ENCODE results near the gene RAB11A. TPM values are rescaled to one million over a fixed set of nuclear protein-coding genes. Genes with fewer than 3 reads are reported as not detected.

RAB11A gene
- polyA plus RNA-seq, 1 donor from 2014 or later, result 248 TPM

DNA sequence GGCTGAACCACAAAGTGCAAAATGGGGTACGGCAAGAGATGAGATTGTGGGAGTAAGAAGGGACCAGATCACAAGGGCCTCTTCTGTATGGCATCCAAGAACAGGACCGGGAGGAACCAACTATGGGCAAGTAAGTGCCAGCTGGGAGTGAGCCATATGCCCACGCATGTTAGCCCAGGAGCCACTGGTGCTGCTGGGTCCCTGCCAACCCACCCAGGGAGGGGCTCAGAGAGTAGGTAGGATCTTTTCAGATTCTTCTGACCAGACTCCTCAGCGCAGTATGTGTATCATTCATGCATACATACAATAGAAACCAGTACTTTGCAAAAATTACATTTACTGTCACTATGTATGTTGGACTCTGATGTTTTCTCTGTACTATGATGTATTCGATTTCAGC lies 54.0 kb downstream of the RAB11A start:
- no peaks in the 10 kb centered on the region for H3K27me3 Mint-ChIP-seq
- H3K4me3 Mint-ChIP-seq, result no peak overlapping the region
- H3K4me1 Mint-ChIP-seq, result peaks cover 30 to 38% (median 32%) of the 10 kb centered on the region in 3 donors
- peak overlapping the region in 1 of 3 donors; percentile 4 for H3K27ac Mint-ChIP-seq
- H3K36me3 Mint-ChIP-seq, result peaks cover 5% of the 10 kb centered on the region
- no peaks in the 10 kb centered on the region for H3K9me3 Mint-ChIP-seq

DNA sequence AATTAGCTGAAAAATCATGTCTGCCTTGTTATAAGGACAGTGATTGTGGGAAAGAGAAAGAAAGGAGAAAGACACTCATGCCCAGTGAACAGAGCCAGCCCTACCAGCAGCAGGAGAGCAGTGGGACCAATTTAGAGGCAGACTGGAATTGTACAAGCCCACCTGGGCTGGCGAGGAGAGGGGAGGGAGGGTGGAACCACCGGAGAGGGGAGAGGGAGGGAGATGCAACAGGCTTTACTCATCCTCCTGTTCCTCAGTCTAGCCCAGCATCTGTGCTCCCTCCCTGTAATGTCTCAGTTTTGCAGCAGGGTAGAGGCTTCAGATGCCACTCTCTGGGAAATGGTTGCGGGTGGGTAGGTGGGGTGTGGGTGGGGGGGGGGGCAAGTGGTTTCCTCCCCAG lies 54.7 kb downstream of the RAB11A start:
- H3K27ac Mint-ChIP-seq, result no peak overlapping the region

DNA sequence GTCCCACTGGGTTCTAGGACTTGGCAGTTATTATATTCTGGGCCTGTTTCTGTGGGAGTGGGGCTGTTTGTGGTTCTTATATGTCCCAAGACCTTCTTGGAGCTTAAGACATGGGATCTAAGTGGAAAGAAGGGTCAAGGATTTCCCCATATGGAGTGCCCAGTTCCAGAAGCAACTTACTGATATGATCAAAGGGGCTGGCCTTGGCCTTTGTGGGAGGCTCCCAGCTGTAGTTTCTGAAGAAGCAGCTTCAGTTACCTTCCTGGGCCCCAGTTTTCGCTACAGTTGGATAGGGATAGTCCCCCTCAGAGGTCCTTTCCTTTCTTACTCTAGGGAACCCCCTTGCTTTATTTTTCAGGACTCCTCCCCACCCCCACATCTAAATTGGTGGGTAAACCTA lies 56.0 kb downstream of the RAB11A start:
- H3K27ac Mint-ChIP-seq, result no peak overlapping the region
- peaks cover 5% of the 10 kb centered on the region for H3K36me3 Mint-ChIP-seq
- no peaks in the 10 kb centered on the region for H3K27me3 Mint-ChIP-seq
- H3K4me3 Mint-ChIP-seq, result no peak overlapping the region
- H3K4me1 Mint-ChIP-seq, result peaks cover 17 to 21% (median 20%) of the 10 kb centered on the region in 3 donors
- no peaks in the 10 kb centered on the region for H3K9me3 Mint-ChIP-seq

More for the DNA sequence above, 54.7 kb downstream of the RAB11A start:
- peaks cover 24 to 31% (median 24%) of the 10 kb centered on the region in 3 donors for H3K4me1 Mint-ChIP-seq
- no peaks in the 10 kb centered on the region for H3K27me3 Mint-ChIP-seq
- H3K36me3 Mint-ChIP-seq, result peaks cover 5% of the 10 kb centered on the region
- no peak overlapping the region for H3K4me3 Mint-ChIP-seq
- H3K9me3 Mint-ChIP-seq, result no peaks in the 10 kb centered on the region

DNA sequence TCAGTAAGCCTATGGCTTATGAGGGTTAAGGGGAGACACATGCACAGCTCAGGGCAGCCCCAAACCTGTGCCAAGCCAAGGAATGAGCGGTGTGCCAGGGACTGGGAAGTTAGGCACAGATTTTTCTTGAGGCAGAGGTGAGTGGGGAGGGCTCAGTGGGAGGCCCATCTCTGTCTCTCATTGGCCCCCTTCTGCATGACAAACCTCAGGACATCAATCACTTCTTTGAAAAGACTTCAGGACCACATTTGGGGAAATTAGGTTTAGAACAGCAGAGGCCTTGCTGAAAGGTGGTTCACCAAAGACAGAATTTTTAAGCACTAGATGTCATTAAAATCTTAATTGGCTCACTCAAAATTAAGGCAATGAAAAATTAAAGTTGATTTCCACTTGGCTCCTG lies 57.2 kb downstream of the RAB11A start:
- no peak overlapping the region for H3K4me3 Mint-ChIP-seq
- H3K27ac Mint-ChIP-seq, result no peak overlapping the region
- no peaks in the 10 kb centered on the region for H3K9me3 Mint-ChIP-seq
- H3K27me3 Mint-ChIP-seq, result no peaks in the 10 kb centered on the region
- H3K36me3 Mint-ChIP-seq, result peaks cover 7% of the 10 kb centered on the region
- peaks cover 7 to 10% (median 9%) of the 10 kb centered on the region in 3 donors for H3K4me1 Mint-ChIP-seq

DNA sequence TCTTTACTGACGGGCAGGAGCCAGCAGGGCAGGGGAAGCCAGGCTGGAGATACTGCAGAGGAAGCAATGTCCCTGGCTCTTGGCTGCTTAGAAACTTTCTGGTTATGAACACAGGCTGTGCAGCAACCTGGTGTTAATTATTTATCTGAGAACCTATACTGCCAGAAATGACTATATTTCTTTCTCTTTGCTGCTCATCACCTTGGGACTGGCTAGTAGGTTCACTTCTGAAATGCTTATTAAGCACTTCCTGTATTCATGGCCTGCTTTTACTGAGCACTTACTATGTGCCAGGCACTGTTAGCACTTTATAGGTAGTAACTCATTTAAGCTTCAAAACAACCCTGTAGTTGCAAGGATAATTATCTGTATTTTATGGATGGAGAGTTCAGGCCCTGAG lies 57.6 kb downstream of the RAB11A start:
- no peak overlapping the region for H3K27ac Mint-ChIP-seq

GRCh38 chr15:65927545-65927944 lies 58.3 kb downstream of the RAB11A start:
- Mint-ChIP-seq H3K36me3 (peaks cover 7% of the 10 kb centered on the region), H3K4me1 (peaks cover 2 to 4% (median 3%) of the 10 kb centered on the region in 3 donors), H3K27ac (peak overlapping the region in 1 of 3 donors; percentile 12), H3K9me3 (no peaks in the 10 kb centered on the region), H3K4me3 (no peak overlapping the region), H3K27me3 (no peaks in the 10 kb centered on the region)

More for the DNA sequence above, 57.6 kb downstream of the RAB11A start:
- Mint-ChIP-seq H3K9me3 (no peaks in the 10 kb centered on the region), H3K36me3 (peaks cover 7% of the 10 kb centered on the region), H3K27me3 (no peaks in the 10 kb centered on the region), H3K4me1 (peaks cover 4 to 7% (median 4%) of the 10 kb centered on the region in 3 donors), H3K4me3 (no peak overlapping the region)

GRCh38 chr15:65929573-65929972 lies 60.3 kb downstream of the RAB11A start:
- Mint-ChIP-seq H3K27me3 (no peaks in the 10 kb centered on the region), H3K9me3 (no peaks in the 10 kb centered on the region), H3K27ac (no peak overlapping the region), H3K4me1 (peaks cover 0 to 4% (median 0%) of the 10 kb centered on the region in 3 donors), H3K36me3 (peaks cover 6% of the 10 kb centered on the region), H3K4me3 (no peak overlapping the region)

DNA sequence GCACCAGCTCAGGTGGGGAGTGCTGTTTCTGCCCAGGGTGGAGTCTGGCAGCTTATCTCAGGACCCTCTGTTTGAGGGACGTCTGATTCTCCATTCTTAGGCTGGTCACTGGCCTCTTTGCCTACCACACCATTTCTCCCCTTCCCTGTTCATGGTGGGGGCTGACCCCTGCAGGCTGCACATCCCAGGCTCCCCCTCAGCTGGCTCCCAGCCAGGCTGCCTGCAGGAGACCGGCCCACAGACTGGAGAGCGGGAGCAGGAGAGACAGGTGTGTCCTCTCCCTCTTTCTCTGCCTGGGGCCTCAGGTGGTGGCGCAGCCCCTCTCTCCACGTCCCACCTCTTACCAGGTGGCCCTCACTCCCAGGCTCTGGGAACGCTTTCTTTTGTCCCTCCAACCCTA lies 60.8 kb downstream of the RAB11A start:
- Mint-ChIP-seq H3K27me3 (no peaks in the 10 kb centered on the region), H3K4me1 (peaks cover 0 to 4% (median 0%) of the 10 kb centered on the region in 3 donors), H3K27ac (no peak overlapping the region), H3K4me3 (no peak overlapping the region), H3K36me3 (peaks cover 6% of the 10 kb centered on the region), H3K9me3 (no peaks in the 10 kb centered on the region)

GRCh38 chr15:65931221-65931620 lies 61.9 kb downstream of the RAB11A start:
- Mint-ChIP-seq H3K4me1 (peaks cover 0 to 4% (median 0%) of the 10 kb centered on the region in 3 donors), H3K36me3 (peaks cover 4% of the 10 kb centered on the region), H3K9me3 (no peaks in the 10 kb centered on the region), H3K27me3 (no peaks in the 10 kb centered on the region), H3K4me3 (no peak overlapping the region), H3K27ac (no peak overlapping the region)

DNA sequence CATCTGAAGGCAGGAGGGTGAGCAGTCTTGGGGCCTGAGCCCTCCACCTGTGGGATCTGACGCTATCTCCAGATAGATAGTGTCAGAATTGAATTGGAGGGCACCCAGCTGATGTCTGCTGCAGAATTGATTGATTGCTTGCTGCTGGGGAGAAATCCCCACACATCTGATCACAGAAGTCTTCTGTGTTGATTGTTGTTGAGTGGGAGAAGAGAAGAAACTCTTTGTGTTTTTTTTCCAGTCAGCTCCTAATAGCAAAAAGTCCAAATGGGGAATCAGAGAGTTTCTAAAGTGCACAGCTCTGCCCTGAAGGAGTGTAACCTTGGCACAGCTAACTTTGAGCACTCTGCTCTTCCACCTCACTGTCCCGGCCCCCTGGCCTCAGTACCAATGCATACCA lies 66.1 kb downstream of the RAB11A start:
- peaks cover 2% of the 10 kb centered on the region for H3K36me3 Mint-ChIP-seq
- H3K4me3 Mint-ChIP-seq, result no peak overlapping the region
- H3K4me1 Mint-ChIP-seq, result no peaks in the 10 kb centered on the region
- H3K27ac Mint-ChIP-seq, result no peak overlapping the region
- H3K9me3 Mint-ChIP-seq, result no peaks in the 10 kb centered on the region
- H3K27me3 Mint-ChIP-seq, result no peaks in the 10 kb centered on the region

- Mint-ChIP-seq H3K27me3 (no peaks in the 10 kb centered on the region), H3K4me1 (no peaks in the 10 kb centered on the region), H3K4me3 (no peak overlapping the region), H3K36me3 (no peaks in the 10 kb centered on the region), H3K27ac (no peak overlapping the region), H3K9me3 (no peaks in the 10 kb centered on the region)
Measured at GRCh38 chr15:65936282-65936681, 67.0 kb downstream of the RAB11A start.

DNA sequence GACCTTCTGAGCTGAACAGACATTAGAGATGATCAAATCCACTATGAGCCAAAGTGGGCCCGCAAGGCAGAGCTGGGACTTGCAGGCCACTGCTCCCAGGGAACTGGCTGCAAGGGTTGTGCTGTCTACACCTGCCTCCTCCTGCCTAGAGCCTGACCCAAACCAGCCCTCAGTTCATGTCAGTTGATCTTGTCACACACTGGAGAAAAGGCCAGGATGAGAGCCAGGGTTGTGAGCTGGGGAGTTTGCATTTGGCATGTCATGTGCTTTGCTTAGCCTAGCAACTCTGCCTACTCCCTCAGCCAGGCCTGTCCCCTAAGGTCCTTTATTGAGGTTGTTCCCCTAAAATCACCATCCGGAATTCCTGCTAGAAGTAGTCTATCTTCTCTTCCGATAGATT lies 67.8 kb downstream of the RAB11A start:
- Mint-ChIP-seq H3K4me1 (peaks cover 0 to under 1% (median 0%) of the 10 kb centered on the region in 3 donors), H3K9me3 (no peaks in the 10 kb centered on the region), H3K4me3 (no peak overlapping the region), H3K27ac (peak overlapping the region in 1 of 3 donors; percentile 3), H3K36me3 (no peaks in the 10 kb centered on the region), H3K27me3 (no peaks in the 10 kb centered on the region)

GRCh38 chr15:65937476-65937875 lies 68.2 kb downstream of the RAB11A start:
- no peak overlapping the region for H3K4me3 Mint-ChIP-seq
- H3K36me3 Mint-ChIP-seq, result no peaks in the 10 kb centered on the region
- no peak overlapping the region for H3K27ac Mint-ChIP-seq
- peaks cover 0 to 3% (median 0%) of the 10 kb centered on the region in 3 donors for H3K4me1 Mint-ChIP-seq
- no peaks in the 10 kb centered on the region for H3K9me3 Mint-ChIP-seq
- H3K27me3 Mint-ChIP-seq, result no peaks in the 10 kb centered on the region

DNA sequence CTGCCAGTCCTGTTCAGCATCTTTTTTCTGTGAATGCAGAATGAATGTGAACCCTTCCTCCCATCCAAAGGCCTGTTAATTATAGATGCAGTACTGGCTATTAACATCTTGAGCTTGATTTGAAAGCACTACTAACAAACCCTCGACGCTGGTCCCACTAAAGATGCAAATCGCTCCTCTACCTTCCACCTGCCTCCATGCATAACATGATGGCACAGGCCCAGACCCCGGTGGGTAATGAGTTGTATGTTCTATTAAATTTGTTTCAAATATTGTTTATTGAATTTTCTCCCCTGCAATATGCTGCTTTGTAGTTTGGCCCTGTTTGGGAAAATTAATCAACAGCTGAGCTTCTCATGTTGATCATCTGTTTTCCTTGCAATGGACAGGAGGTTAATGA lies 69.3 kb downstream of the RAB11A start:
- no peaks in the 10 kb centered on the region for H3K36me3 Mint-ChIP-seq
- no peaks in the 10 kb centered on the region for H3K9me3 Mint-ChIP-seq
- H3K4me1 Mint-ChIP-seq, result peaks cover 0 to 3% (median 0%) of the 10 kb centered on the region in 3 donors
- no peaks in the 10 kb centered on the region for H3K27me3 Mint-ChIP-seq
- H3K4me3 Mint-ChIP-seq, result no peak overlapping the region
- H3K27ac Mint-ChIP-seq, result no peak overlapping the region

- H3K9me3 Mint-ChIP-seq, result no peaks in the 10 kb centered on the region
- peaks cover 0 to 3% (median 0%) of the 10 kb centered on the region in 3 donors for H3K4me1 Mint-ChIP-seq
- H3K36me3 Mint-ChIP-seq, result peaks cover 3% of the 10 kb centered on the region
- no peak overlapping the region for H3K4me3 Mint-ChIP-seq
- H3K27me3 Mint-ChIP-seq, result no peaks in the 10 kb centered on the region
- H3K27ac Mint-ChIP-seq, result no peak overlapping the region
Measured at GRCh38 chr15:65939901-65940617, 70.8 kb downstream of the RAB11A start.

DNA sequence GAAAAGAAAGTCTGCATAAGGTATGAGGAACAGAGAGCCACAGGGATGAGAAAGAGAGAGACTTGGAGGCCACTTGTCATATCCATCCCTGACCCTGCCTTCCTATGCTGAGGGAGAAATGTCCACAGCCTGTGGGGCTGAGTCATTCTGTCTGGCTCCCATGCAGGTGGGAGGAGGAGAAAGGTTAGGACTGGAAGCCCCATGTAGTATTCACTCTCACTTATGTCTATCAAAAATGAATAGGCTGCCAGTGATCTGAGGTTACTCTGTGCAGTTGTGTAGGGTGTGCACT lies 71.3 kb downstream of the RAB11A start:
- Mint-ChIP-seq H3K4me1 (peaks cover 0 to 3% (median 0%) of the 10 kb centered on the region in 3 donors), H3K9me3 (no peaks in the 10 kb centered on the region), H3K27me3 (no peaks in the 10 kb centered on the region), H3K36me3 (peaks cover 3% of the 10 kb centered on the region), H3K27ac (no peak overlapping the region), H3K4me3 (no peak overlapping the region)
